ENCODE data around the gene C13orf46. TPM values are rescaled to one million over a fixed set of nuclear protein-coding genes. Genes with fewer than 3 reads are reported as not detected.
"Not testable (repeated sequence)": the region's sequence is repeated elsewhere in the genome, so short reads cannot be mapped to it uniquely, and the experiment has no call there.

C13orf46 gene
- total RNA-seq, 1 experiment from 2014 or later = not detected

DNA sequence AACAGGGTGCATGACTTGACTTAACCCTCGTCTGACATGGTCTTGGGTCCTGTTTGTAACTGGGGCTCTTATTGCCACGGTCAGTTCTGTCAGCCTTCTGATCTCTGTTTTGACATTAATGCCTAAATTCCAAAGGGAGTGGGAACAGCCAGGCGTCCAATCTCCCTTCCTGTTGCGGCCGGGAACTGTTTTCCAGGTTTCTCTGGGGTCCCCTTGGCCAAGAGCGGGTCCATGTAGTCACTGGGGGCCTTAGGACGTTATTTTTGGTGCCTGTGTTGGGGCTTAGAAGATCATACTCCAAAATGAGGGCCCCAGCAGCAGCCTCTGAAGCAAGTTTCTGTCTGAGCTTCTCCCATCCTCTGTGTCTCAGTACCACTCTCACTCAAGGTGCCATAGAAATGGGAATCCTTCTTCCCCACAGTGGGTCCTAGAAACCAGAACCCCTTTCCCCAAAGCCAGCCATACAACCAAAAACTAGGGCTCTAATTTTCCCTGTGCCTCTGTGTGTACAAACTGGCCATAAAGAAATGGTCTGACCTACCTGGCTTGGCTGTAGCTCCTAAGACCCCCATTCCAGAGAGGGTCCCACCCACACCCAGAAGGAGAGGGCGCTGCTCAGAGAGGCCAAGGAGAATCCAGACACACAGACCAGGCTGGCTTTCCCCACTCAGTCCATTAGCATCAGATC, 50.4 kb downstream of the C13orf46 start:
- DNase-seq (ENCODE audit: low spot score) = no peak

- no peak for DNase-seq (ENCODE audit: low spot score)
Observed at GRCh38 chr13:113922412-113923118, 51.3 kb downstream of the C13orf46 start.

DNA sequence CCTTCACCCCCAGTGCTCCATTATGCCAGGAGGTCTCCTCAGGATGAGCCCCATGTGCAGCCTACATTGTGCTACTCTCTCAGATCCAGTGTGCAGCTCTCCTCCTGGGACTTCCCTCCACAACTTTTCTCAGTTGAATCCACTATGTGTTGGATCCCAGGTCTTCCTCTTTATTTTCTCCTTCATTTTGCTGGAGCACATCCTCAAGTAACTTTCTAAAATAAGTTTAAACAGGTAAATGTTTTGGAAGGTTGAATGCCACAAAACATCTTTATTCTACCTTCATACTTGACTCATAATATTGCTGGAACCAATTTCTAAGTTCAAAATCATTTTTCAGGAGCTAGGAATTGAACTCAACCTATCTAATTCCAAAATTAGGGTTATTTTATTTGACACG, 52.1 kb downstream of the C13orf46 start:
- no peak for DNase-seq (ENCODE audit: low spot score)

- DNase-seq (ENCODE audit: low spot score) = no peak
Observed at GRCh38 chr13:113920606-113921286, 53.1 kb downstream of the C13orf46 start.

- no peak for DNase-seq (ENCODE audit: low spot score)
Observed at GRCh38 chr13:113919761-113920559, 53.9 kb downstream of the C13orf46 start.

- DNase-seq (ENCODE audit: low spot score) = no peak
Observed at GRCh38 chr13:113918981-113919701, 54.7 kb downstream of the C13orf46 start.

DNA sequence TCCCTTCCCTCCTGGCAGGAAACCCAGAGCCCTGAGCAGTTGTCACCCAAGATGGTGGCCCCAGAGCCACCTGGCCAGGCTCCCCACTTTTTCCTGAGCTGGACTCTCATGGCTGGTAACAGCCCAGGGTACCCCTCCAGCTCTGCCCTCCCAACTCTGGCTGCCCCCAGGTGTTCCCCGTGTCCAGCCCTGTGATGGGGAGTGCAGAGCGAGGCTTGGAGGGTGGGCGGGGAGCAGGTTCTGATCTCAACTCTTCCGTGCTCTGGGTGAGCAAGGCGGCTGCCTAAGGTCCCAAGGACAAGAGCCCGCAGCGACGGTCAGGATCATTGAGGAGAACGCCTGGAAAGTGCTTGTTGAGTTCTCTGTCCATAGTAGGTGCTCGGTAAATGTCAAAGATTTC, 55.3 kb downstream of the C13orf46 start:
- DNase-seq (ENCODE audit: low spot score) = no peak

- DNase-seq (ENCODE audit: low spot score) = no peak
Observed at GRCh38 chr13:113917594-113918371, 56.1 kb downstream of the C13orf46 start.

DNA sequence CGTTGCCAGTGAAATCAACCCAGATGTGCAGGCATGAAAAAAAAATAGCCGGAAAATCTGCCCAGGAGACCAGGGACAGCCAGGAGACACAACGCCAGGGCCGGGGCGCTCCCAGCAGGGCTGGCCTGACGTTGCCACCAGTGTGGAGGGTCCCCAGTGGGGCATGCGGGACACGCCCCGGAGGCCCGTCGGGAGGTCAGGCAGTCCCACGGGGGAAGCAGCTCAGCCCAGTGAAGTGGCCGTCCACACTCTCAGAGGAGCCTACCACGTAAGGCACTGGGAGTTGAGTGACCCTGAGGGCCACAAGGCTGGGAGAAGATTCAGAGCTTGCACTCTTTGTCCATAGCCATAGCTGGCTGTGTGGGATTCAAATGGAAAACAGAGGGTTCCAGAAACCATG, 56.8 kb downstream of the C13orf46 start:
- DNase-seq (ENCODE audit: low spot score) = no peak

DNA sequence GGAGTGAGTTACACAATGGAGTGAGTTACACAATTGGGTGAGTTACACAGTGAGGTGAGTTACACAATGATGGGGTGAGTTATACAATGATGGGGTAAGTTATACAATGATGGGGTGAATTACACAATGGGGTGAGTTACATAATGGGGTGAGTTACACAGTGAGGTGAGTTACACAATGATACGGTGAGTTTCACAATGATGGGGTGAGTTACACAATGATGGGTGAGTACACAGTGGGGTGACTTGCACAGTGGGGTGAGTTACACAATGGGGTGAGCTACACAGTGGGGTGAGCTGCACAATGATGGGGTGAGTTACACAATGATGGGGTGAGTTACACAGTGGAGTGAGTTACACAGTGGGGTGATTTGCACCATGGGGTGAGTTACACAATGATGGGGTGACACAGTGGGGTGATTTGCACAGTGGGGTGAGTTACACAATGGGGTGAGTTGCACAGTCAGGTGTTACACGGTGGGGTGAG, 57.5 kb downstream of the C13orf46 start:
- no peak for DNase-seq (ENCODE audit: low spot score)

- no peak for DNase-seq (ENCODE audit: low spot score)
Observed at GRCh38 chr13:113915786-113916329, 58.0 kb downstream of the C13orf46 start.

DNA sequence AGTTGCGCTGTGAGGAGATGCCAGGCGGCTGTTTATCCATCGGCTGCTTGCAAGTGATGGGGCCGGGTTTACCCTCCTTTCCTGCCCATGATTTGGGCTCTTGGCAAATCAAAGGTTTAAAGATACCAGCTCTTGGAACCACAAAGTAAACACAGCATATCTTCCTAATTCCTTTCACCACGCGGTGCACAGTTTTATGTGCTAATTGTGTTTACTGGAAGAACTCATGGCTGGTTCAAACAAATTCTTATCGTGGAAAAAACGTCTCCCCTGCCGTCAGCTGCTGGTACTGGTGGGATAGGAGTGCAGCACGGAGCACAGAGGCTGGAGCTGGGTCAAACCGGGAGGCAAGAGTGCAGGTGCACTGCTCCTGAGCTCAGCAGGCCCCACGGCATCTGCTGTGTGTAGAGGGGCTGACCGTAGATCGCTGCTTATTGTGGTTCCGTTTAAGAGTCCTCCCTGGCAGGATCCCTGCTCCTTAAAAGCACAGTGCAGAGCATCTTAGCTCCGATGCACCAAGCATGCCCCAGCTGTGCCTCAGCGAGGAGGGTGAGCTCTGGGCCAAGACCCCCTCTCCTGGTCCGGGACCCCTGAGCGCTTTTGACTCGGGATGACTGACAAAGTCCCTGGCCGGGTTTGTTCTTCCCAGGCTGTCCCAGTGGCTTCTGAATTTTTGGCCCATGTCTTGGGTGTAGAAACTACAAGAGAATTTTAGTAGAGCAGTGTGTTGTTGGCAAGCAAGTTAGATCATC, 58.7 kb downstream of the C13orf46 start:
- DNase-seq (ENCODE audit: low spot score) = peak; percentile 25

DNA sequence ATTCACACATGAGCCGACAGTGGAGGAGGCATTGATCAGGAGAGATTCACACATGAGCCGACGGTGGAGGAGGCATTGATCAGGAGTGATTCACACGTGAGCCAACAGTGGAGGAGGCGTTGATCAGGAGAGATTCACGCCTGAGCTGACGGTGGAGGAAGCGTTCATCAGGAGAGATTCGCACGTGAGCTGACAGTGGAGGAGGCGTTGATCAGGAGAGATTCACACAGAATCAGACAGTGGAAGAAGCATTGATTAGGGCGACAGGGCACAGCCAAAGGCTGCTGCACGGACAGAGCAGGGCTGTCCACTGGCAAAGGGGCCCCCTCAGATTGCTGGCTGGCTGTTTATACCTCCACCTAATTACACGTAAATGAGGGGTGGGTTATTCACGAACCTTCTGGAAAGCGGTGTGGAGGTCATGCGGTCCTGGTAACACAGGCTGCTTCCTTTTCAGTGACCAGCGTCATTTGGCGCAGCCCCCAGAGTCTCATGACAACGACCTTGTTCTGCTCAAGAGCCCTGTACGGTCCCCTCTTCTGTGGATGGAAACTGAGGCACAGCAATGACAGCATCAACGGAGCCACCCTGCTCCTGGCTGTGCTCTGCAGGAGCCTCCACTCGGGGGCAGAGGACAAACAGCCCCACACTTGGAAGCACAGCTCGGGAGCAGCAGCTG, 59.4 kb downstream of the C13orf46 start:
- DNase-seq (ENCODE audit: low spot score) = no peak

- not testable (repeated sequence) for DNase-seq (ENCODE audit: low spot score)
Observed at GRCh38 chr13:113913838-113914237, 60.0 kb downstream of the C13orf46 start.

DNA sequence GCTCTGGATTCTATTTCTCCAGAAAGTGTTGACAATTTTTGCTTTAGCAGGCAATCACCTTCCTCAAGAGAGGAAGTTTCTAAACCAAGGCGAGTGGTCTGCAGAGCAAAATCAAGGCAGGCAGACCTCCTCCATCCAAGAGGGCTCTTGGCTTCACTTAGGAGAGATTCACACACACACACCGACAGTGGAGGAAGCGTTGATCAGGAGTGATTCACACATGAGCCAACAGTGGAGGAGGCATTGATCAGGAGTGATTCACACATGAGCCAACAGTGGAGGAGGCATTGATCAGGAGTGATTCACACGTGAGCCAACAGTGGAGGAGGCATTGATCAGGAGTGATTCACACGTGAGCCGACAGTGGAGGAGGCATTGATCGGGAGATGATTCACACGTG, 60.5 kb downstream of the C13orf46 start:
- DNase-seq (ENCODE audit: low spot score) = not testable (repeated sequence)

GRCh38 chr13:113912596-113912995, 61.3 kb downstream of the C13orf46 start:
- no peak for DNase-seq (ENCODE audit: low spot score)

DNA sequence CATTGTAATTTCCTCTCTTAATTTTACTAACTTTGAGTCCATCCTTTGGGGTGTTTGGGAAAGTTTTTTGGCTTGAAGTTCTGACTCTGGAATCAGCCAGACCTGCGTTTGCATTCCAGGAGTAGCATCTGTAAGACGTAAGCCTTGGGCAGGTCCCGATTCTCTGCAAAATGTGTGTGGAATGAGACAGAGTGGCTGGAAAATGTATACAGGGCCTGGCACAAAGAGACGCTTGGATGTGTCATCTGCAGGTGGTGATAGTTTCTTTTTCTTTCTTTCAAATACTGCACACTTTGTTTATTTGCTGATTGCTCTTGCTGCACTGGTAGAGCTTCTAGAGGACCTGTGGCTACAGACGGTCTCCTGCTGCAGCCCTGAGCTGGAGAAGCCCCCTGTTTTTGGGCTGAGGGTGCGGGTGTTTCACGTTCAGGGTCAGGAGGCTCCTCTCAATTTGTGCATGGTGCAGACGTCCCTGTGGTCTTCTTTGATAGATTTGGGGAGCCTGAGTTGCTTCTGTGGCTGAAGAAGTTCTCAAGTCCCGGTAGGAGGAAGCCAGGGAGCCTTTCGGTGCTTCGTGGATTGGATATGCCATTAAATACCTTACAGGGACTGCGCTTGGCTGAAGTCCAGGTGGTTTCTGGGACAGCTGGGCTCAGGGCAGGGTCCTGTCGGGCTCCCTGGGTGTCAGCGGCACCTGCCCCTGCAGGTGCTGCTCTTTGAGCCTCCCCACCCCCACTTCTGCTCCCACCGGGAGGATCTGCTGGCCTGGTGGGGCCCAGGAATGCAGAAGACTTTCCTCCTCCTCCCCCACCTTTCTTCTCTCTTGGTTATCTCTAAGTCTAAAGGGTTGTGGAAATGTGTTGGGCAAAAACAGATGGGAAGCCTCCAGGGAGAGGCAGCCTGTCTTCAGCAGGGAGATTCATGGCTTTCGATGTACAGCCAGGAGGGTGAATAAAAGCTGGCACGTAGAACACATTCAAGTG, 66.0 kb downstream of the C13orf46 start:
- peak; percentile 17 for DNase-seq (ENCODE audit: low spot score)

Data from H4 (cell line).